Muscle of leg (tissue), 11 donors: Measurements from ENCODE around the gene AP3S1. TPM values are rescaled to one million over a fixed set of nuclear protein-coding genes. Genes with fewer than 3 reads are reported as not detected.
"Not testable (repeated sequence)": the region's sequence is repeated elsewhere in the genome, so short reads cannot be mapped to it uniquely, and the experiment has no call there.

Experiments
- DNase-seq: peaks from one replicate; pipeline ENCODE4 v3.0.0; 2013
- H3K27ac ChIP-seq: one replicate; pipeline ENCODE4 v1.5.1; 2013; ENCODE audit warnings: mild to moderate bottlenecking, low read length, control low read depth
- H3K27me3 ChIP-seq: one replicate; pipeline ENCODE4 v1.6.1; 2013; ENCODE audit warnings: low read length; ENCODE audit not compliant: control insufficient read depth, insufficient read depth
- H3K36me3 ChIP-seq: one replicate; pipeline ENCODE4 v1.6.1; 2013; ENCODE audit warnings: low read length; ENCODE audit not compliant: control insufficient read depth, insufficient read depth
- H3K4me1 ChIP-seq: one replicate; pipeline ENCODE4 v1.6.1; 2013; ENCODE audit warnings: low read length; ENCODE audit not compliant: control insufficient read depth, insufficient read depth
- H3K4me3 ChIP-seq: one replicate; pipeline ENCODE4 v1.5.1; 2013; ENCODE audit warnings: low read length, control low read depth
- H3K9me3 ChIP-seq: replicated peaks from 2 replicates; pipeline ENCODE4 v1.6.1; 2013; ENCODE audit warnings: low read depth, low read length; ENCODE audit not compliant: control insufficient read depth
- WGBS: methylation state at CpG from one replicate; pipeline ENCODE4 v1.1.5; 2013; ENCODE audit warnings: missing lambda C conversion rate; ENCODE audit not compliant: insufficient coverage; 5-methylcytosine and 5-hydroxymethylcytosine counted together
- polyA plus RNA-seq, 8 donors: library from polyadenylated mRNA; unstranded; fragments of 120-200 nt; gene quantifications; one replicate each; pipeline versions ENCODE4 v1.2.1 to v1.2.3, GENCODE V29; 2013; ENCODE audit warnings: inconsistent platforms in 1 of 8, low replicate concordance in 1 of 8; ENCODE audit not compliant: insufficient read length in 8 of 8, insufficient read depth in 1 of 8
- total RNA-seq: library from RNA; stranded (reverse); fragments of 120-200 nt; gene quantifications from one replicate; pipeline ENCODE4 v1.2.4, GENCODE V29; 2013

AP3S1 gene
- total and polyA plus RNA-seq, 9 donors: 63.8 to 152 (median 111) TPM

- H3K9me3 ChIP-seq, H3K27me3 ChIP-seq, H3K36me3 ChIP-seq, DNase-seq, H3K4me1 ChIP-seq, H3K4me3 ChIP-seq: not testable (repeated sequence)
- H3K27ac ChIP-seq: peak overlapping the region; percentile 29
- WGBS: 95% methylated on average over 10 of the region's 12 CpGs
Measured at GRCh38 chr5:115928578-115929407, 87.1 kb downstream of the AP3S1 start.

- WGBS: 95% methylated on average over 15 of the region's 17 CpGs
- H3K4me3 ChIP-seq, DNase-seq, H3K27ac ChIP-seq, H3K4me1 ChIP-seq, H3K9me3 ChIP-seq, H3K27me3 ChIP-seq, H3K36me3 ChIP-seq: not testable (repeated sequence)
Measured at GRCh38 chr5:115930171-115930570, 88.4 kb downstream of the AP3S1 start.

GRCh38 chr5:115930630-115931337 is 89.0 kb downstream of the AP3S1 start:
- Histone ChIP-seq H3K27me3 (no peaks in the 10 kb centered on the region), H3K4me3 (no peak overlapping the region), H3K4me1 (peaks cover 2% of the 10 kb centered on the region), H3K27ac (no peak overlapping the region), H3K9me3 (no peaks in the 10 kb centered on the region), H3K36me3 (no peaks in the 10 kb centered on the region)
- no peak for DNase-seq
- no CpG with 5 or more reads among the region's 4 CpGs for WGBS

- WGBS: 93% methylated on average over 3 of the region's 6 CpGs
- no peak overlapping the region for H3K4me3 ChIP-seq
- no peak for DNase-seq
Measured at GRCh38 chr5:115932991-115933390, 91.3 kb downstream of the AP3S1 start.

GRCh38 chr5:115934388-115934974 is 92.7 kb downstream of the AP3S1 start:
- Histone ChIP-seq H3K4me3 (no peak overlapping the region), H3K36me3 (no peaks in the 10 kb centered on the region), H3K9me3 (no peaks in the 10 kb centered on the region), H3K4me1 (no peaks in the 10 kb centered on the region), H3K27ac (no peak overlapping the region), H3K27me3 (no peaks in the 10 kb centered on the region)
- no peak for DNase-seq
- 70% methylated on average over 3 of the region's 10 CpGs for WGBS

More at GRCh38 chr5:115932991-115933390, 91.3 kb downstream of the AP3S1 start:
- H3K4me1 ChIP-seq: peaks cover 2% of the 10 kb centered on the region
- H3K36me3 ChIP-seq: no peaks in the 10 kb centered on the region
- no peaks in the 10 kb centered on the region for H3K9me3 ChIP-seq
- H3K27me3 ChIP-seq: no peaks in the 10 kb centered on the region
- H3K27ac ChIP-seq: no peak overlapping the region

- Histone ChIP-seq H3K27ac (no peak overlapping the region), H3K4me1 (no peaks in the 10 kb centered on the region), H3K36me3 (no peaks in the 10 kb centered on the region), H3K4me3 (no peak overlapping the region), H3K9me3 (no peaks in the 10 kb centered on the region), H3K27me3 (no peaks in the 10 kb centered on the region)
- DNase-seq: no peak
- no CpG with 5 or more reads among the region's 1 CpG for WGBS
Measured at GRCh38 chr5:115936031-115936430, 94.3 kb downstream of the AP3S1 start.

GRCh38 chr5:115939059-115939458 is 97.3 kb downstream of the AP3S1 start:
- H3K27ac ChIP-seq: peak overlapping the region; percentile 63
- no peak for DNase-seq
- H3K27me3 ChIP-seq: no peaks in the 10 kb centered on the region
- H3K4me1 ChIP-seq: no peaks in the 10 kb centered on the region
- no peaks in the 10 kb centered on the region for H3K36me3 ChIP-seq
- no peak overlapping the region for H3K4me3 ChIP-seq
- no CpG with 5 or more reads among the region's 4 CpGs for WGBS
- H3K9me3 ChIP-seq: no peaks in the 10 kb centered on the region

- no peaks in the 10 kb centered on the region for H3K27me3 ChIP-seq
- H3K4me1 ChIP-seq: no peaks in the 10 kb centered on the region
- peak overlapping the region; percentile 88 for H3K27ac ChIP-seq
- H3K4me3 ChIP-seq: no peak overlapping the region
- peak; percentile 97 for DNase-seq
- H3K9me3 ChIP-seq: no peaks in the 10 kb centered on the region
- H3K36me3 ChIP-seq: no peaks in the 10 kb centered on the region
- WGBS: no CpG with 5 or more reads among the region's 4 CpGs
Measured at GRCh38 chr5:115940080-115940810, 98.5 kb downstream of the AP3S1 start.

GRCh38 chr5:115941051-115941675 is 99.4 kb downstream of the AP3S1 start:
- Histone ChIP-seq H3K27me3 (no peaks in the 10 kb centered on the region), H3K4me1 (no peaks in the 10 kb centered on the region), H3K27ac (peak overlapping the region; percentile 88), H3K36me3 (no peaks in the 10 kb centered on the region), H3K4me3 (no peak overlapping the region), H3K9me3 (no peaks in the 10 kb centered on the region)
- peak; percentile 95 for DNase-seq
- 31% methylated on average over 3 of the region's 9 CpGs for WGBS
